Activated CD4-positive, alpha-beta T cell treated with anti-CD3 and anti-CD28 coated beads, Interleukin-2, amount 10 ng/mL, durations not matched to agents 7 days and 5 days (primary cell): Measurements from ENCODE around the gene UGT1A9. TPM values are rescaled to one million over a fixed set of nuclear protein-coding genes. Genes with fewer than 3 reads are reported as not detected.
"Not testable (repeated sequence)": the region's sequence is repeated elsewhere in the genome, so short reads cannot be mapped to it uniquely, and the experiment has no call there.

ENCODE experiments used
- CTCF ChIA-PET: fragments of 350-600 bp; sonication (Branson Sonifier 250); formaldehyde crosslinking; loops from one replicate; lab custom pipeline; 2021; ENCODE audit warnings: antibody characterized with exemption; lab: Charles Lee
- POLR2A ChIA-PET: fragments of 350-600 bp; sonication (Branson Sonifier 250); formaldehyde crosslinking; loops from one replicate; lab custom pipeline; 2021; ENCODE audit warnings: antibody characterized with exemption; lab: Charles Lee
- DNase-seq: peaks from one replicate; pipeline ENCODE4 v3.0.0-alpha.2; 2020
- H3K27ac Mint-ChIP-seq: one replicate; pipeline ENCODE4 v1.8.0; 2021; ENCODE audit warnings: mild to moderate bottlenecking, moderate library complexity, mixed read lengths
- H3K27me3 Mint-ChIP-seq: one replicate; pipeline ENCODE4 v1.8.0; 2021; ENCODE audit warnings: mixed read lengths
- H3K36me3 Mint-ChIP-seq: one replicate; pipeline ENCODE4 v1.8.0; 2021; ENCODE audit warnings: low read depth, mixed read lengths
- H3K4me1 Mint-ChIP-seq: one replicate; pipeline ENCODE4 v1.8.0; 2021; ENCODE audit warnings: mixed read lengths
- H3K4me3 Mint-ChIP-seq: one replicate; pipeline ENCODE4 v1.8.0; 2021; ENCODE audit warnings: mild to moderate bottlenecking, moderate library complexity, mixed read lengths
- H3K9me3 Mint-ChIP-seq: one replicate; pipeline ENCODE4 v1.8.0; 2021; ENCODE audit warnings: mixed read lengths
- total RNA-seq, 2 experiments: library from RNA; stranded (reverse); gene quantifications; one replicate each; pipeline ENCODE4 v1.2.3, GENCODE V29; 2021

UGT1A9 gene
- total RNA-seq = not detected

GRCh38 chr2:233671290-233672161 lies at the start of gene UGT1A9:
TSS of gene UGT1A9 (plus strand) at chr2:233671898. CDS start at chr2:233671935, 37 bp downstream.
- H3K27ac Mint-ChIP-seq = no peak within 1 kb of the TSS
- ChIA-PET CTCF (no interaction called here), POLR2A (no interaction called here)
- no peaks in the 10 kb centered on the region for H3K4me1 Mint-ChIP-seq
- no peaks in the 10 kb centered on the region for H3K36me3 Mint-ChIP-seq
- DNase-seq = no peak
- H3K27me3 Mint-ChIP-seq = peaks cover 19% of the 10 kb centered on the region
- H3K9me3 Mint-ChIP-seq = no peaks in the 10 kb centered on the region
- no peak within 1 kb of the TSS for H3K4me3 Mint-ChIP-seq

- POLR2A ChIA-PET = no interaction called here
These were observed 44.2 kb upstream of the UGT1A9 start for GRCh38 chr2:233627331-233628025.

GRCh38 chr2:233636306-233636705 lies 35.4 kb upstream of the UGT1A9 start, which contains the start of gene UGT1A10:
TSS of gene UGT1A10 (plus strand) at chr2:233636448. CDS start at chr2:233636523, 75 bp downstream.
- CTCF ChIA-PET, H3K36me3 Mint-ChIP-seq, POLR2A ChIA-PET, H3K4me1 Mint-ChIP-seq, H3K9me3 Mint-ChIP-seq, H3K4me3 Mint-ChIP-seq, H3K27ac Mint-ChIP-seq, DNase-seq: not testable (repeated sequence)
- H3K27me3 Mint-ChIP-seq = peaks cover 27% of the 10 kb centered on the region

More at GRCh38 chr2:233627331-233628025, 44.2 kb upstream of the UGT1A9 start:
- Mint-ChIP-seq H3K27me3 (peaks cover 33% of the 10 kb centered on the region), H3K4me3 (no peak overlapping the region), H3K9me3 (peaks cover 6% of the 10 kb centered on the region), H3K4me1 (no peaks in the 10 kb centered on the region), H3K27ac (no peak overlapping the region), H3K36me3 (no peaks in the 10 kb centered on the region)
- CTCF ChIA-PET = interaction anchor here (0.6 kb wide), 1 partner anchor 160 kb away, joined by 3 read pairs; no protein-coding TSS in a partner anchor
- no peak for DNase-seq

GRCh38 chr2:233638836-233639235 lies 32.9 kb upstream of the UGT1A9 start:
- Mint-ChIP-seq H3K36me3 (no peaks in the 10 kb centered on the region), H3K27me3 (peaks cover 7% of the 10 kb centered on the region), H3K9me3 (no peaks in the 10 kb centered on the region), H3K4me1 (no peaks in the 10 kb centered on the region), H3K27ac (no peak overlapping the region), H3K4me3 (no peak overlapping the region)
- CTCF ChIA-PET = no interaction called here
- POLR2A ChIA-PET = no interaction called here
- no peak for DNase-seq

GRCh38 chr2:233639860-233640259 lies 31.8 kb upstream of the UGT1A9 start:
- Mint-ChIP-seq H3K27me3 (peaks cover 4% of the 10 kb centered on the region), H3K27ac (no peak overlapping the region), H3K9me3 (peaks cover 4% of the 10 kb centered on the region), H3K4me1 (no peaks in the 10 kb centered on the region), H3K36me3 (no peaks in the 10 kb centered on the region), H3K4me3 (no peak overlapping the region)
- ChIA-PET CTCF (no interaction called here), POLR2A (no interaction called here)
- no peak for DNase-seq

GRCh38 chr2:233643128-233643527 lies 28.6 kb upstream of the UGT1A9 start:
- ChIA-PET POLR2A (no interaction called here), CTCF (no interaction called here)
- H3K27ac Mint-ChIP-seq = no peak overlapping the region
- peaks cover 19% of the 10 kb centered on the region for H3K9me3 Mint-ChIP-seq
- no peak overlapping the region for H3K4me3 Mint-ChIP-seq
- no peaks in the 10 kb centered on the region for H3K36me3 Mint-ChIP-seq
- DNase-seq = no peak
- H3K4me1 Mint-ChIP-seq = no peaks in the 10 kb centered on the region
- H3K27me3 Mint-ChIP-seq = peaks cover 2% of the 10 kb centered on the region

GRCh38 chr2:233646033-233646432 lies 25.7 kb upstream of the UGT1A9 start:
- DNase-seq, H3K27me3 Mint-ChIP-seq, CTCF ChIA-PET, H3K4me3 Mint-ChIP-seq, POLR2A ChIA-PET, H3K4me1 Mint-ChIP-seq, H3K27ac Mint-ChIP-seq, H3K36me3 Mint-ChIP-seq: not testable (repeated sequence)
- peaks cover 19% of the 10 kb centered on the region for H3K9me3 Mint-ChIP-seq

- no peaks in the 10 kb centered on the region for H3K4me1 Mint-ChIP-seq
- DNase-seq = no peak
- no peak overlapping the region for H3K4me3 Mint-ChIP-seq
- no peak overlapping the region for H3K27ac Mint-ChIP-seq
- ChIA-PET CTCF (no interaction called here), POLR2A (no interaction called here)
- peaks cover 7% of the 10 kb centered on the region for H3K9me3 Mint-ChIP-seq
- H3K36me3 Mint-ChIP-seq = no peaks in the 10 kb centered on the region
- H3K27me3 Mint-ChIP-seq = peaks cover 11% of the 10 kb centered on the region
These were observed 20.7 kb upstream of the UGT1A9 start for GRCh38 chr2:233650981-233651380.

- POLR2A ChIA-PET = no interaction called here
- Mint-ChIP-seq H3K9me3 (peaks cover 4% of the 10 kb centered on the region), H3K27ac (no peak overlapping the region), H3K4me3 (no peak overlapping the region), H3K27me3 (peaks cover 11% of the 10 kb centered on the region), H3K4me1 (no peaks in the 10 kb centered on the region), H3K36me3 (no peaks in the 10 kb centered on the region)
- DNase-seq = no peak
- CTCF ChIA-PET = no interaction called here
These were observed 20.3 kb upstream of the UGT1A9 start for GRCh38 chr2:233651430-233651829.

- ChIA-PET POLR2A (no interaction called here), CTCF (no interaction called here)
- Mint-ChIP-seq H3K36me3 (no peaks in the 10 kb centered on the region), H3K27ac (no peak overlapping the region), H3K4me3 (no peak overlapping the region), H3K4me1 (no peaks in the 10 kb centered on the region), H3K27me3 (peaks cover 23% of the 10 kb centered on the region), H3K9me3 (no peaks in the 10 kb centered on the region)
- DNase-seq = no peak
These were observed 17.2 kb upstream of the UGT1A9 start for GRCh38 chr2:233654501-233654900.

- Mint-ChIP-seq H3K9me3 (no peaks in the 10 kb centered on the region), H3K27me3 (peaks cover 28% of the 10 kb centered on the region), H3K27ac (no peak overlapping the region), H3K4me3 (no peak overlapping the region), H3K4me1 (no peaks in the 10 kb centered on the region), H3K36me3 (no peaks in the 10 kb centered on the region)
- DNase-seq = no peak
- POLR2A ChIA-PET = no interaction called here
- CTCF ChIA-PET = no interaction called here
These were observed 16.7 kb upstream of the UGT1A9 start for GRCh38 chr2:233655043-233655442.

- CTCF ChIA-PET, H3K36me3 Mint-ChIP-seq, H3K4me3 Mint-ChIP-seq, H3K27ac Mint-ChIP-seq, DNase-seq, H3K4me1 Mint-ChIP-seq, POLR2A ChIA-PET, H3K9me3 Mint-ChIP-seq: not testable (repeated sequence)
- peaks cover 26% of the 10 kb centered on the region for H3K27me3 Mint-ChIP-seq
These were observed 15.8 kb upstream of the UGT1A9 start for GRCh38 chr2:233655943-233656342.

GRCh38 chr2:233656443-233656842 lies 15.3 kb upstream of the UGT1A9 start:
- DNase-seq = no peak
- H3K36me3 Mint-ChIP-seq = no peaks in the 10 kb centered on the region
- ChIA-PET CTCF (no interaction called here), POLR2A (no interaction called here)
- peaks cover 30% of the 10 kb centered on the region for H3K27me3 Mint-ChIP-seq
- no peaks in the 10 kb centered on the region for H3K9me3 Mint-ChIP-seq
- H3K4me1 Mint-ChIP-seq = no peaks in the 10 kb centered on the region
- H3K4me3 Mint-ChIP-seq = no peak overlapping the region
- H3K27ac Mint-ChIP-seq = no peak overlapping the region
